Naive thymus-derived CD4-positive, alpha-beta T cell (primary cell): ENCODE data around the gene RXYLT1. TPM values are rescaled to one million over a fixed set of nuclear protein-coding genes. Genes with fewer than 3 reads are reported as not detected.
A peak's percentile ranks its signal among the peaks of the same experiment; 100 is the strongest.
"Not testable (repeated sequence)": the region's sequence is repeated elsewhere in the genome, so short reads cannot be mapped to it uniquely, and the experiment has no call there.

Experiments used
- ATAC-seq: fragments of 150-1000 bp; cut with Tn5 transposase; 2 replicates; pipeline ENCODE4 v1.10.0; 2021; ENCODE audit warnings: mild to moderate bottlenecking, moderate library complexity
- CTCF ChIA-PET: fragments of 350-600 bp; sonication (Branson Sonifier 250); formaldehyde crosslinking; loops from one replicate; lab custom pipeline; 2021; ENCODE audit warnings: antibody characterized with exemption; lab: Charles Lee
- POLR2A ChIA-PET: fragments of 350-600 bp; sonication (Branson Sonifier 250); formaldehyde crosslinking; loops from one replicate; lab custom pipeline; 2021; ENCODE audit warnings: antibody characterized with exemption, inconsistent platforms; lab: Charles Lee
- DNase-seq, 9 donors: peaks; one replicate each; pipeline versions ENCODE4 v3.0.0 to v3.0.0-alpha.2; 2020 to 2022; ENCODE audit warnings: mixed read lengths in 1 of 9
- H3K27ac ChIP-seq: one replicate; pipeline ENCODE4 v1.7.0; 2013; ENCODE audit warnings: mild to moderate bottlenecking, low read depth, low read length, moderate library complexity
- H3K27me3 ChIP-seq, 2 donors: one replicate each; pipeline ENCODE4 v1.7.0; 2013; ENCODE audit warnings: low read length in 2 of 2, mild to moderate bottlenecking in 2 of 2, moderate library complexity in 2 of 2; ENCODE audit not compliant: control insufficient read depth in 2 of 2, insufficient read depth in 2 of 2
- H3K36me3 ChIP-seq, 3 experiments: 1 replicate in 2 of 3; 2 replicates in 1 of 3; pipeline ENCODE4 v1.7.0; 2013; ENCODE audit warnings: low read length in 3 of 3, mild to moderate bottlenecking in 3 of 3, moderate library complexity in 1 of 3; ENCODE audit not compliant: insufficient read depth in 3 of 3, control insufficient read depth in 2 of 3
- H3K4me1 ChIP-seq, 2 donors: one replicate each; pipeline ENCODE4 v1.7.0; 2013; ENCODE audit warnings: low read length in 2 of 2, mild to moderate bottlenecking in 2 of 2, moderate library complexity in 1 of 2; ENCODE audit not compliant: control insufficient read depth in 2 of 2, insufficient read depth in 2 of 2
- H3K4me3 ChIP-seq: 2 replicates; pipeline ENCODE4 v1.7.0; 2013; ENCODE audit warnings: mild to moderate bottlenecking, low read length
- H3K9me3 ChIP-seq, 3 experiments: 1 replicate in 2 of 3; 2 replicates in 1 of 3; pipeline ENCODE4 v1.7.0; 2013; ENCODE audit warnings: low read length in 3 of 3; ENCODE audit not compliant: control insufficient read depth in 2 of 3
- H3K27ac Mint-ChIP-seq, 9 donors: one replicate each; pipeline ENCODE4 v1.8.0; 2020 to 2022; ENCODE audit warnings: mixed read lengths in 9 of 9, mild to moderate bottlenecking in 8 of 9, moderate library complexity in 5 of 9, inconsistent platforms in 2 of 9
- H3K27me3 Mint-ChIP-seq, 5 donors: one replicate each; pipeline ENCODE4 v1.8.0; 2021 to 2022; ENCODE audit warnings: mixed read lengths in 5 of 5, mild to moderate bottlenecking in 1 of 5
- H3K36me3 Mint-ChIP-seq, 5 donors: one replicate each; pipeline ENCODE4 v1.8.0; 2020 to 2022; ENCODE audit warnings: mixed read lengths in 5 of 5, mild to moderate bottlenecking in 3 of 5, inconsistent platforms in 1 of 5
- H3K4me1 Mint-ChIP-seq, 7 donors: one replicate each; pipeline ENCODE4 v1.8.0; 2020 to 2022; ENCODE audit warnings: mixed read lengths in 7 of 7, mild to moderate bottlenecking in 3 of 7, inconsistent platforms in 1 of 7
- H3K4me3 Mint-ChIP-seq, 10 donors: one replicate each; pipeline ENCODE4 v1.8.0; 2020 to 2022; ENCODE audit warnings: mild to moderate bottlenecking in 10 of 10, mixed read lengths in 10 of 10, moderate library complexity in 6 of 10, inconsistent platforms in 2 of 10
- H3K9me3 Mint-ChIP-seq, 11 donors: one replicate each; pipeline ENCODE4 v1.8.0; 2020 to 2022; ENCODE audit warnings: mixed read lengths in 11 of 11, mild to moderate bottlenecking in 4 of 11, inconsistent platforms in 1 of 11, moderate library complexity in 1 of 11
- intact Hi-C, 2 donors: fragments of 100-400 bp; cut with micrococcal nuclease; formaldehyde crosslinking; loops; one replicate each; pipeline ENCODE4 v1.15.1; 2023
- polyA plus RNA-seq, 2 donors: library from polyadenylated mRNA; unstranded; fragments of 300-500 nt; fragmentation: Illumina TruSeq; gene quantifications; one replicate each; pipeline ENCODE4 v1.2.3, GENCODE V29; 2021
- total RNA-seq, 6 experiments: library from RNA in 5 of 6; stranded (reverse) in 5 of 6; gene quantifications; 1 replicate in 5 of 6; 2 replicates in 1 of 6; pipeline ENCODE4 v1.2.3 and lab custom pipeline; 2021 to 2026

The RXYLT1 gene
- total RNA-seq (10 to 100 TPM in 4 of 5 experiments, 1 to 10 TPM in 1; 9.9 to 22.0 (median 15.4) TPM), polyA plus RNA-seq (10 to 100 TPM; 14.9 to 15.7 TPM), total RNA-seq (lab: John Stamatoyannopoulos, UW) (9.6 reads per million, percentile 35 among the genes with 10 or more reads in this experiment)

- ChIA-PET POLR2A (no interaction called here), CTCF (no interaction called here)
- H3K4me1 Mint-ChIP-seq = peaks cover 6 to 48% (median 25%) of the 10 kb centered on the region in 7 donors
- H3K9me3 Mint-ChIP-seq = peaks cover 0 to 2% (median 0%) of the 10 kb centered on the region in 11 donors
- Histone ChIP-seq H3K4me3 (peak within 1 kb of the TSS; percentile 72), H3K36me3 (peaks cover 0 to 3% (median 0%) of the 10 kb centered on the region in 3 experiments), H3K4me1 (peaks cover 3 to 13% of the 10 kb centered on the region in 2 donors), H3K27ac (peak within 1 kb of the TSS; percentile 88), H3K9me3 (no peaks in the 10 kb centered on the region), H3K27me3 (no peaks in the 10 kb centered on the region)
- DNase-seq = peak; percentile 68 to 85 (median 77)
- peaks cover 4 to 25% (median 8%) of the 10 kb centered on the region in 5 donors for H3K36me3 Mint-ChIP-seq
- H3K27me3 Mint-ChIP-seq = peaks cover 0 to 3% (median 0%) of the 10 kb centered on the region in 5 donors
- ATAC-seq = peak; percentile 98
- intact Hi-C loops = loop anchor here (1.0 to 10.0 kb wide), 10 partner anchors 23 to 1519 kb away; partner anchors contain the start of genes KICS2 (in 2 of the 2), LEMD3 (in 2 of the 2), XPOT (in 2 of the 2) and GNS (in 1 of the 2)
- H3K27ac Mint-ChIP-seq = peak within 1 kb of the TSS; percentile 89 to 98 (median 94)
- peak within 1 kb of the TSS; percentile 91 to 99 (median 96) for H3K4me3 Mint-ChIP-seq
These were observed at the start of gene RXYLT1 for GRCh38 chr12:63779498-63780481. Gene RXYLT1 (plus strand): TSS chr12:63779909. CDS start chr12:63779961, 52 bp downstream.

- H3K36me3 ChIP-seq, POLR2A ChIA-PET, intact Hi-C loops, CTCF ChIA-PET, H3K36me3 Mint-ChIP-seq, H3K4me3 Mint-ChIP-seq, H3K9me3 Mint-ChIP-seq, H3K4me3 ChIP-seq, H3K4me1 Mint-ChIP-seq, H3K4me1 ChIP-seq, H3K9me3 ChIP-seq, H3K27me3 ChIP-seq, H3K27me3 Mint-ChIP-seq, ATAC-seq, H3K27ac ChIP-seq, DNase-seq, H3K27ac Mint-ChIP-seq: not testable (repeated sequence)
These were observed 46.9 kb upstream of the RXYLT1 start for GRCh38 chr12:63732779-63733178.

GRCh38 chr12:63733585-63733984, 46.1 kb upstream of the RXYLT1 start:
- H3K9me3 Mint-ChIP-seq, H3K9me3 ChIP-seq, intact Hi-C loops, ATAC-seq, H3K36me3 Mint-ChIP-seq, H3K27me3 ChIP-seq, H3K27me3 Mint-ChIP-seq, H3K4me3 ChIP-seq, H3K27ac ChIP-seq, CTCF ChIA-PET, H3K27ac Mint-ChIP-seq, H3K36me3 ChIP-seq, POLR2A ChIA-PET, DNase-seq, H3K4me1 Mint-ChIP-seq, H3K4me1 ChIP-seq, H3K4me3 Mint-ChIP-seq: not testable (repeated sequence)

- CTCF ChIA-PET, H3K36me3 Mint-ChIP-seq, H3K9me3 Mint-ChIP-seq, H3K27me3 ChIP-seq, H3K4me3 Mint-ChIP-seq, DNase-seq, POLR2A ChIA-PET, H3K4me1 ChIP-seq, ATAC-seq, intact Hi-C loops, H3K27ac Mint-ChIP-seq, H3K27ac ChIP-seq, H3K9me3 ChIP-seq, H3K36me3 ChIP-seq, H3K4me3 ChIP-seq, H3K4me1 Mint-ChIP-seq: not testable (repeated sequence)
- peaks cover 0 to 16% (median 7%) of the 10 kb centered on the region in 5 donors for H3K27me3 Mint-ChIP-seq
These were observed 39.2 kb upstream of the RXYLT1 start for GRCh38 chr12:63740551-63740950.

GRCh38 chr12:63741431-63741830, 38.3 kb upstream of the RXYLT1 start:
- H3K4me3 ChIP-seq, POLR2A ChIA-PET, intact Hi-C loops, H3K9me3 Mint-ChIP-seq, H3K4me1 ChIP-seq, H3K36me3 Mint-ChIP-seq, DNase-seq, H3K27ac Mint-ChIP-seq, H3K9me3 ChIP-seq, ATAC-seq, H3K27me3 ChIP-seq, H3K4me1 Mint-ChIP-seq, H3K4me3 Mint-ChIP-seq, H3K27ac ChIP-seq, CTCF ChIA-PET, H3K36me3 ChIP-seq: not testable (repeated sequence)
- H3K27me3 Mint-ChIP-seq = peaks cover 0 to 16% (median 7%) of the 10 kb centered on the region in 5 donors

- H3K27ac ChIP-seq, H3K36me3 Mint-ChIP-seq, intact Hi-C loops, DNase-seq, ATAC-seq, H3K36me3 ChIP-seq, H3K4me3 Mint-ChIP-seq, H3K4me1 ChIP-seq, H3K27me3 ChIP-seq, H3K9me3 ChIP-seq, H3K4me1 Mint-ChIP-seq, H3K27ac Mint-ChIP-seq, CTCF ChIA-PET, H3K4me3 ChIP-seq, POLR2A ChIA-PET, H3K9me3 Mint-ChIP-seq: not testable (repeated sequence)
- H3K27me3 Mint-ChIP-seq = peaks cover 0 to 13% (median 1%) of the 10 kb centered on the region in 5 donors
These were observed 35.6 kb upstream of the RXYLT1 start for GRCh38 chr12:63744110-63744509.
